ENCODE data around the gene AKAP7. TPM values are rescaled to one million over a fixed set of nuclear protein-coding genes. Genes with fewer than 3 reads are reported as not detected.
A peak's percentile ranks its signal among the peaks of the same experiment; 100 is the strongest.
"Not testable (repeated sequence)": the region's sequence is repeated elsewhere in the genome, so short reads cannot be mapped to it uniquely, and the experiment has no call there.

AKAP7 gene
- polyA plus RNA-seq, 1 donor from 2014 or later = 2.8 TPM

DNA sequence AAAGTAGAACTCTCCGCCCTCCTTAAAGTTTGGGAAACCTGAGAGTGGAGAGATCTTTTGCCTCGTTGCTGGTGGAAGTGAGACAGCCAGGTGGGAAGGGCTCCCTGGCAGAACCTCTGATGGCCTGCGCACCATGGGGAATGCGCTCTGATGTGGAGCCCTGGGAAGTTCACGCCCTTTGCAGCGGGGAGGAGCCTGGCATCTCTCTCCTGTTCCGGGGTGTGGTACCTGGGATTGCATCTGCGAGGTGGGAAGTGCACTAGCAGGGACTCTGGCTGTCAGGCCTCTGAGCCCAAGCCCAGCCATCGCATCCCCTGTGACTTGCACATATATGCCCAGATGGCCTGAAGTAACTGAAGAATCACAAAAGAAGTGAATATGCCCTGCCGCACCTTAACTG lies 159.8 kb downstream of the AKAP7 start:
- Mint-ChIP-seq H3K4me3 (no peak overlapping the region), H3K27me3 (no peaks in the 10 kb centered on the region), H3K36me3 (peaks cover 8% of the 10 kb centered on the region), H3K4me1 (peaks cover 0 to 6% (median 5%) of the 10 kb centered on the region in 3 donors), H3K9me3 (no peaks in the 10 kb centered on the region), H3K27ac (no peak overlapping the region)

DNA sequence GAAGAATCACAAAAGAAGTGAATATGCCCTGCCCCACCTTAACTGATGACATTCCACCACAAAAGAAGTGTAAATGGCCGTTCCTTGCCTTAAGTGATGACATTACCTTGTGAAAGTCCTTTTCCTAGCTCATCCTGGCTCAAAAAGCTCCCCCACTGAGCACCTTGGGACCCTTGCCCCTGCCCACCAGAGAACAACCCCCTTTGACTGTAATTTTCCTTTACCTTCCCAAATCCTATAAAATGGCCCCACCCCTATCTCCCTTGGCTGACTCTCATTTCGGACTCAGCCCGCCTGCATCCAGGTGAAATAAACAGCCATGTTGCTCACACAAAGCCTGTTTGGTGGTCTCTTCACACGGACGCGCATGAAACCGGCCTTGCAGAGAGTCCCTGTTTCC lies 165.6 kb downstream of the AKAP7 start:
- not testable (repeated sequence) for H3K4me3 Mint-ChIP-seq, H3K27ac Mint-ChIP-seq, H3K36me3 Mint-ChIP-seq, H3K4me1 Mint-ChIP-seq, H3K27me3 Mint-ChIP-seq, H3K9me3 Mint-ChIP-seq

DNA sequence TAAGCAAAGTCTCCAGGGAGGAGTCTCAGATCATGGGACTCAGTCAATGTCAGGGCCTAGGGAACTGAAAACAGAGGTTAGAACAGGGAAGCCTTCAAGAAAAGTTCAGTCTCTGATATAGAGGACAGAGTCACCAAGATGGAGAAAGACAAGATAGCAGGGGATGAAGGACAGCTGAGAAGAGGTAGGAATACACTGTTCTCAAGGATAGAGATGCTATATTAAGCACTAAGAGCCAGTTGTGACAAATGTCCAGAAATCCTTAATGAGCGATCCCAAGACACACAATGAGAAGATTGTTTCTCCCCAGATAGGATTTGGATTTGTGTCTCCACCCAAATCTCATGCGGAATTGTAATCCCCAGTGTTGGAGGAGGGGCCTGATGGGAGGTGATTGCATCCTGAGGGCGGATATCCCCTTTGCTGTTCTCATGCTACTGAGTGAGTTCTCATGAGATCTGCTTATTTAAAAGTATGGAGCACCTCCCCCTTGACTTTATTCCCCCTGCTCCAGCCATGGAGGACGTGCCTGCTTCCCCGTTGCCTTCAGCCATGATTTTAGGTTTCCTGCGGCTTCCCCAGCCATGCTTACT lies 168.2 kb downstream of the AKAP7 start:
- H3K36me3 Mint-ChIP-seq = peaks cover 3% of the 10 kb centered on the region
- no peak overlapping the region for H3K4me3 Mint-ChIP-seq
- H3K9me3 Mint-ChIP-seq = no peaks in the 10 kb centered on the region
- peaks cover 2% of the 10 kb centered on the region for H3K27me3 Mint-ChIP-seq
- peaks cover 0 to 4% (median 0%) of the 10 kb centered on the region in 3 donors for H3K4me1 Mint-ChIP-seq
- peak overlapping the region in 1 of 3 donors; percentile 10 for H3K27ac Mint-ChIP-seq

DNA sequence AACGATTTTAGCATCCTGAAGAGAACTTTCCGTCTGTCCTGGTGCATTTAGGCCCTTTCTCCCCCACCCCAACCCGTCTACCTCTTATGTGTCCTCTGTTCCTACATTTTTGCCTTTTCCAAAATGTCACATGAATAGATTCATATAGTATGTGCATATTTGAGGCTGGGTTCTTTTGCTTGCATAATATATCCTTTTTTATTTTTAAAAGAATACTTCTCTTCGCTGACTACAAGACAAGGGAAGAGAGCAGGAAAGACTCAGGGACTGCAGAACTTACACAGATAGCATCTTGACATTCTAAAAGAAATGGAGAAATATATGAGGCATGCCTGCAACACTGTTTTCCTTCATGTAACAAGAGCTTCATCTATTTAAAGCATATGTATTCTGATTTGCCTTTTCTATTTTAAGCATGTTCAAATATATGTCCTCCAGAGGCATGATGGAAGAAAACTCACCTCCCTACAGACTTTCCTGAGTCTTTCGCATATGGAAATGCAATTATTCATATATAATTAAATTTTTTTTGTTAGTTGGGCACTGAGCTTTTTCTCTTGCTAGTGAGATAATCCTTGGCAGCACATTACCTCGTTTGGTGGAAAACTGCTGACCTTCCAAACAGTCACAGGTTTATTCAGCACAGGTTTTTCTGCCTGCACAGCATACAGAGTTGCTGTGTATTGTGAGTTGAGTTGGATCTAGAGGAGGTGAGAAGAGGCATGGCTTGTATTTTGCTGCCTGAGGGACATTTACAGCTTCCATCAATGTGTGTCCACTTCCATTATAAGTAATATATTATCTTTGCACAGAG lies 170.0 kb downstream of the AKAP7 start:
- H3K4me3 Mint-ChIP-seq = no peak overlapping the region
- H3K9me3 Mint-ChIP-seq = peaks cover 2 to 9% (median 5%) of the 10 kb centered on the region in 3 donors
- H3K27me3 Mint-ChIP-seq = peaks cover 5% of the 10 kb centered on the region
- H3K36me3 Mint-ChIP-seq = no peaks in the 10 kb centered on the region
- H3K27ac Mint-ChIP-seq = no peak overlapping the region
- peaks cover 0 to 4% (median 0%) of the 10 kb centered on the region in 3 donors for H3K4me1 Mint-ChIP-seq

DNA sequence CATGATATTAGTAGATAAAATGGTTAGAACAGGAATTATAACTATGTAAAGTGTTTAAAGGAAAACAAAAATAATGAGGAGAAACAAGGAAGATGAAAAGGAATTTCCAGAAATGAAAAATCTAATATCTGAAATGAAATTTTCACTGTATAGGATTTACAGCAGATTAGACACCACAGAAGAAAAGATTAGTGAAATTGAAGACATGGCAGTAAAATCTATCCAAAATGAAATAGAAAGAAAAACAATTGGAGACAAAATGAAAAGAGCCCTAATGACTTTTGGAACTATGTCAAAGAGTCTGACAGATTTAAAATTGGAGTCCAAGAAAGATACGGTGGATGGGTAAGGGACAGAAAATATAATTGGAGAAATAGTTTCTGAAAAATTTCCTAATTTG lies 174.2 kb downstream of the AKAP7 start:
- Mint-ChIP-seq H3K27ac (peak overlapping the region in 1 of 3 donors; percentile 41), H3K4me3 (no peak overlapping the region)

DNA sequence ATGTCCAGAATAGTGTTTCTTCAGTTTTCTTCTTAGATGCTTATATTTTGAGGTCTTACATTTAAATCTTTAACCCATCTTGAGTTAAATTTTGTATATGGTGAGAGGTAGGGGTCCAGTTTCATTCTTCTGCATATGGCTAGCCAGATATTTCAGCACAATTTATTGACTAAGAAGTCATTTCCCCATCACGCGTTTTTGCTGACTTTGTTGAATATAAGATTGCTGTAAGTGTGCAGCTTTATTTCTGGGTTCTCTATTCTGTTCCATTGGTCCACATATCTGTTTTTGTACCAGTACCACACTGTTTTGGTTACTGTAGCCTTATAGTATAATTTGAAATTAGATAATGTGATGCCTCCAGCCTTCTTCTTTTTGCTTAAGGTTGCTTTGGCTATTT lies 179.6 kb downstream of the AKAP7 start:
- Mint-ChIP-seq H3K4me1 (no peaks in the 10 kb centered on the region), H3K27me3 (peaks cover 2% of the 10 kb centered on the region), H3K27ac (no peak overlapping the region), H3K4me3 (no peak overlapping the region), H3K36me3 (no peaks in the 10 kb centered on the region), H3K9me3 (peaks cover 3 to 10% (median 9%) of the 10 kb centered on the region in 3 donors)

More for the DNA sequence above, 174.2 kb downstream of the AKAP7 start:
- peaks cover 3% of the 10 kb centered on the region for H3K27me3 Mint-ChIP-seq
- H3K9me3 Mint-ChIP-seq = peaks cover 5 to 9% (median 5%) of the 10 kb centered on the region in 3 donors
- no peaks in the 10 kb centered on the region for H3K4me1 Mint-ChIP-seq
- H3K36me3 Mint-ChIP-seq = no peaks in the 10 kb centered on the region

DNA sequence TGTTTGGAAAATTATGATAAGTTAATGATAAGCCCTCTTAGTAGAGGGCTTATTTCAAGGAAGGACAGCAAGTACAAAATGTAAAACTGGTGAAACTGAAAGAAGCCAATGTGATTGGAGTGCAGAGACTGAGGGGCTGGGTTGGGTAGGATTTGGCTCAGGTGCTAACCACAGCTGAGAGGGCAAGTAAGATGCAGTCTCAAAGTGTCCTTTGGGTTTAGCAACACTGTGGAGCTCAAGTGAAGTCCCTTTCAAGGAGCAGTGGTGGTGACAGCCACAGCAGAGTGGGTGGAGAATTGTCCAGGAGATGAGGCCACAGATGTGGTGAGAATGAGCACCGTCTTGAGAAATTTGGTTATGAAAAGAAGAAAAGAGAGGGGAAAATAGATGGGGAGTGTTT lies 181.4 kb downstream of the AKAP7 start:
- H3K4me1 Mint-ChIP-seq = no peaks in the 10 kb centered on the region
- H3K27ac Mint-ChIP-seq = no peak overlapping the region
- no peaks in the 10 kb centered on the region for H3K36me3 Mint-ChIP-seq
- H3K27me3 Mint-ChIP-seq = peaks cover 2% of the 10 kb centered on the region
- no peak overlapping the region for H3K4me3 Mint-ChIP-seq
- H3K9me3 Mint-ChIP-seq = peaks cover 3 to 9% (median 9%) of the 10 kb centered on the region in 3 donors

DNA sequence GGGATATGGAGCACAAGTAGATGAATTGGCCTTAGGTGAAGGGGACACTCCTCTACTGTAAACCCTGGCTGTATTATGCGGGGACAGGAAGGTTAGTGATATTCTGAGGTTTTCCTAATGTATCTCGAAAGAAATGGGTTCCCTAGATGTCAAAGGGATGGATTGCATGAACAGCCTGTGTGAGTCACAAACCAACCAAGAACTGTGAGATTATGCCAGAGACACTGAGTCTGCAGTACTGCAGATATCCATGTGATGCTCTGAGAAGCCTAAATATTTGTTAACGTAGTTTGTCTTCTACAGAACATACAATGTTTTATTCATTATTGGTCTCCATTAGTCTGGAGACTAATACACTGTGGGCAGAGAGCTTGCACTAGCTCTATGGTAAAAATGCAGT lies 182.2 kb downstream of the AKAP7 start:
- Mint-ChIP-seq H3K9me3 (peaks cover 3 to 9% (median 9%) of the 10 kb centered on the region in 3 donors), H3K27me3 (peaks cover 2% of the 10 kb centered on the region), H3K27ac (no peak overlapping the region), H3K36me3 (no peaks in the 10 kb centered on the region), H3K4me1 (no peaks in the 10 kb centered on the region), H3K4me3 (no peak overlapping the region)

DNA sequence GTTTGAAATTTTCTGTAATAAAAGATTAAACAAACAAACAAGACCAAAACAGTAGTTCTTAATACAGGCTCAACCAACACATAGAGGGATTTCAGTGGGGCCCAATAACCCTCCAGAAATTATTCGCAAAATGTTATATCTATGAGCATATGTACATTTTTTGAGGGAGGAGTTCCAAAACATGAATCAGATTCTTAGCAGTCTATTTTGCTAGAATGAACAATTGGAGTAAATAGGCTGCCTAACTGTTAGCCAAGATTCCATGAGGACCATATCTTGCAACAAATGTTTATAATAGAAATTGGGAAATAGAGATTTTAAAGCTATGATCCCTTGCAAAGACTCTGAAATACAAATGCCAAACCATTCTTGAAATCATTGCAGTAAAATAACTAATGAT lies 186.3 kb downstream of the AKAP7 start:
- H3K36me3 Mint-ChIP-seq = no peaks in the 10 kb centered on the region
- no peak overlapping the region for H3K4me3 Mint-ChIP-seq
- no peak overlapping the region for H3K27ac Mint-ChIP-seq
- H3K27me3 Mint-ChIP-seq = peaks cover 2% of the 10 kb centered on the region
- no peaks in the 10 kb centered on the region for H3K4me1 Mint-ChIP-seq
- peaks cover 3 to 8% (median 3%) of the 10 kb centered on the region in 3 donors for H3K9me3 Mint-ChIP-seq

DNA sequence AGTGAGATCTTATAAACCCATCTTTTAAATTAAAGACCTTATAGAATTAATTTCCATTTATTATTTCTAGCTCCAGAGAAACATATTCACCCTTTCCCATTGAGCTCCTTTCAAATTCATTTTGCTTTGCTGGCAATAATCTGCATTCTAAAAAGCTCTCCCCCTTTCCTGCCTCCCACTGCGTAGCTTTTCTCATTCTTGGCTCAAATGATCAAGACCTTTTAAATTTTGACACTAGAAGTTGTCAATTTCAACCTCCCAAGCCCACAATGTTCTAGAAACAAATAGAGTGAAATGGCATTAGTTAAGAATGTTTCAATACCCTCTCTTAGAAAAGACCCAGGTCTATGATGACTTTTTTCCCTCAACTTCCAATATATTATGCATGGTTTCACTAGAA lies 186.9 kb downstream of the AKAP7 start:
- Mint-ChIP-seq H3K4me3 (no peak overlapping the region), H3K27me3 (no peaks in the 10 kb centered on the region), H3K36me3 (no peaks in the 10 kb centered on the region), H3K9me3 (peaks cover 0 to 2% (median 0%) of the 10 kb centered on the region in 3 donors), H3K27ac (no peak overlapping the region), H3K4me1 (no peaks in the 10 kb centered on the region)

DNA sequence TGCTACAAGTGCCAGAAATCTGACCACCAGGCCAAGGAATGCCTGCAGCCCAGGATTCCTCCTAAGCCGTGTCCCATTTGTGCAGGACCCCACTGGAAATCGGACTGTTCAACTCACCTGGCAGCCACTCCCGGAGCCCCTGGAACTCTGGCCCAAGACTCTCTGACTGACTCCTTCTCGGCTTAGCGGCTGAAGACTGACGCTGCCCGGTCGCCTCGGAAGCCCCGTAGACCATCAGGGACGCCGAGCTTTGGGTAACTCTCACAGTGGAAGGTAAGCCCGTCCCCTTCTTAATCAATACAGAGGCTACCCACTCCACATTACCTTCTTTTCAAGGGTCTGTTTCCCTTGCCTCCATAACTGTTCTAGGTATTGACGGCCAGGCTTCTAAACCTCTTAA lies 190.4 kb downstream of the AKAP7 start:
- H3K4me1 Mint-ChIP-seq, H3K4me3 Mint-ChIP-seq, H3K27ac Mint-ChIP-seq, H3K27me3 Mint-ChIP-seq, H3K36me3 Mint-ChIP-seq, H3K9me3 Mint-ChIP-seq: not testable (repeated sequence)

DNA sequence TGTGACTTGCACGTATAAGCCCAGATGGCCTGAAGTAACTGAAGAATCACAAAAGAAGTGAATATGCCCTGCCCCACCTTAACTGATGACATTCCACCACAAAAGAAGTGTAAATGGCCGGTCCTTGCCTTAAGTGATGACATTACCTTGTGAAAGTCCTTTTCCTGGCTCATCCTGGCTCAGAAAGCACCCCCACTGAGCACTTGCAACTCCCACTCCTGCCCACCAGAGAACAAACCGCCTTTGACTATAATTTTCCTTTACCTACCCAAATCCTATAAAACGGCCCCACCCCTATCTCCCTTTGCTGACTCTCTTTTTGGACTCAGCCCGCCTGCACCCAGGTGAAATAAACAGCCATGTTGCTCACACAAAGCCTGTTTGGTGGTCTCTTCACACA lies 193.5 kb downstream of the AKAP7 start:
- not testable (repeated sequence) for H3K4me1 Mint-ChIP-seq, H3K4me3 Mint-ChIP-seq, H3K27me3 Mint-ChIP-seq, H3K36me3 Mint-ChIP-seq, H3K27ac Mint-ChIP-seq, H3K9me3 Mint-ChIP-seq

DNA sequence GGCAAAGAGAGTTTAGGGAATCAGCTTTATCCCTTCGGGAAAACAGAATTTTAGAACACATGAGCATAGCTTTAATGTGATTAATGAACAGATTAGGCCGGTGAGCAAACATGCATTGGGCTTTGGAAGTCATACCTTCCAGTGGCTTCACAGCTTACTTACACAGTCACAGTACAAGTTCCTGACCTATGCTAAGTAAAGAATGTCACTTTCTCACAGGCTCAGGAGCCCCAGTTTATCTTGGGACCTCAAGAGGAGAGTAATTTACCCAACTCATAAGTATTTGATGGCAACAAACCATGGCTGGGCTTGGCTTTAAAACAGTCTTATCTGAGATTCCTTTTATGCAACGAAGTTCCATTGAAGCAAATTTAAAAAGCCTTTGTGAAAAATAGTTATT lies 195.9 kb downstream of the AKAP7 start:
- Mint-ChIP-seq H3K27ac (no peak overlapping the region), H3K27me3 (peaks cover 2% of the 10 kb centered on the region)

DNA sequence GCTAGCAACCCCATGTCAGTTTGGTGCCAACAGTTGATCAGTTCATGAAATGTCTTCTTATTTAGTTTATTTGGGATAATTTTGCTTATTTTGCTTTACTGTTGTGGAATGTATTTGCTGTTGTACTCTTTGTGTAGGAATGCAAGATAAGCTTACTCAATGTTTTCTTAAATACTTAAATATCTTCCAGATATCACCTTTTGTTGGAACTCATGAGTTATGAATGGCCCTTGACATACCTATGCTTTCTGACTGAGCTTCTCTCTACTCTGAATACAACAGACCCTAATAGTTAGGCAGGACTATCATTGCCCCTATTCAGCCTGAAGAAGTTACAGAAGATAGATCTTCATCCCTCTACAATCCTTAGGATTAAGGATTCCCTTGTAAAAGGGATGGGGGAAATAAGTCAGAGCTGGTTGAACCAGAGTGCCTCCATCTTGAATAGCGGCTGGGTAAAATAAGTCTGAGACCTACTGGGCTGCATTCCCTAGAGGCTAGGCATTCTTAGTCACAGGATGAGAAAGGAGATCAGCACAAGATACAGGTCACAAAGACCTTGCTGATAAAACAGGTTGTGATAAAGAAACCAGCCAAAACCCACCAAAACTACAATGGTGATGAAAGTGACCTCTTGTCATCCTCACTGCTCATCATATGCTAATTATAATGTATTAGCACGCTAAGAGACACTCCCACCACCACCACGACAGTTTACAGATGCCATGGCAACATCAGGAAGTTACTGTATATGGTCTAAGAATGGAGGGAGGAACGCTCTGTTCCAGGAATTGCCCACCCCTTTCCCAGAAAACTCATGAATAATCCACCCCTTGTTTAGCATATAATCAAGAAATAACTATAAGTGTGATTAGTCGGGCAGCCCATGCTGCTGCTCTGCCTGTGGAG lies 196.9 kb downstream of the AKAP7 start:
- Mint-ChIP-seq H3K27me3 (peaks cover 3% of the 10 kb centered on the region), H3K4me1 (peaks cover 0 to 3% (median 2%) of the 10 kb centered on the region in 3 donors), H3K36me3 (no peaks in the 10 kb centered on the region), H3K27ac (peak overlapping the region in 1 of 3 donors; percentile 21), H3K4me3 (no peak overlapping the region), H3K9me3 (no peaks in the 10 kb centered on the region)

More for the DNA sequence above, 195.9 kb downstream of the AKAP7 start:
- Mint-ChIP-seq H3K36me3 (no peaks in the 10 kb centered on the region), H3K4me1 (peaks cover 0 to 3% (median 2%) of the 10 kb centered on the region in 3 donors), H3K4me3 (no peak overlapping the region), H3K9me3 (no peaks in the 10 kb centered on the region)

Data from IgD-negative memory B cell (primary cell).